ENCODE measurements around the gene IFNA21. TPM values are rescaled to one million over a fixed set of nuclear protein-coding genes. Genes with fewer than 3 reads are reported as not detected.
"Not testable (repeated sequence)": the region's sequence is repeated elsewhere in the genome, so short reads cannot be mapped to it uniquely, and the experiment has no call there.

The IFNA21 gene
- total RNA-seq, 1 donor from 2014 or later, result not detected

DNA sequence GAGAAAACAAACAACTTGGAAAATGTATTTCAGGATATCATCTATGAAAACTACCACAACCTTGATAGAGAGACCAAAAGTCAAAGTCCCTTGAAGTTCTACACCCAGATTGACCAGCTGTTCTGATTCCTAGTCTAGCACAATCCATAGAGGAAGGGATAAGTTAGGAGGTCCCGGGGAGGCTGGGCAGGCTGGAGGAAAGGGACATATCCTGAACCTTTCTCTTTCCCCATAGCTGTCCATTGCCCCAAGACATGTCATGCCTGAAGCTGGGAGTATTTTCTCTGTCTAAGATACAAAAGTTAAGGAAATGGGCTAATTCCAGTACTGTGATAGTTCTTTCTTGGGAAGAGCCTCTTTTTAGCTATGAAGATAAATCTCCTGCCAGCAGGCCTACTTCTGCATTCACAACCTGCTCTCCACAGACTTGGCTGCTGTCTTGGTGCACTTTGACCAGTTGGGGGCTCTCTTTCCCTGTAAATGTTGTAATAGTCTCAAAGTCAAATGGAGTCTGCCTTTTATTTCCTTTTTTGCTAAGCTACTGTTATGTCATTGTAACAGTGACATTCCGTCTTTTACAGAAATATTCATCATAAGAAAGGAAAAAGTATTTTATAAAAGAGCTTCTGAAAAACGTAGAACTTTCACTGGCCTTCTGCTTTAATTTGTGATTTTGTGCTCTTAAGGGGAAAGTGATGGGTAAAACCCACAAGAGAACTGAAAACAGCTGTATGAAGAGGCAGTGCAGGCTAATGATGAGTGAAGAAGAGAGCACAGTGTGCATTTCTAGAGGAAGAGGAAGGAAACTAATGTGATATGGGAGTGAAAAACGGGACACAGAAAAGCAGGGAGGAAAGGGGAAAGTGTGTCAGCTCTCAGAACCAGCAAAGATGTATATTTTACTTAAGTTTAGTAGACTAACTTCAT is 16.6 kb upstream of the IFNA21 start:
- not testable (repeated sequence) for H3K36me3 ChIP-seq (ENCODE audit: control insufficient read depth in 3 of 3, insufficient read depth in 3 of 3, low read length in 3 of 3); H3K4me3 ChIP-seq (ENCODE audit: low read length in 3 of 3); H3K9me3 ChIP-seq (ENCODE audit: control insufficient read depth in 3 of 3, low read length in 3 of 3); H3K9ac ChIP-seq (ENCODE audit: low read depth in 1 of 3, low read length in 3 of 3); H3K27me3 ChIP-seq (ENCODE audit: control insufficient read depth in 3 of 3, insufficient read depth in 3 of 3, low read length in 3 of 3); H3K4me1 ChIP-seq (ENCODE audit: control insufficient read depth in 3 of 3, insufficient read depth in 3 of 3, low read length in 3 of 3); H3K27ac ChIP-seq (ENCODE audit: low read depth, low read length)

DNA sequence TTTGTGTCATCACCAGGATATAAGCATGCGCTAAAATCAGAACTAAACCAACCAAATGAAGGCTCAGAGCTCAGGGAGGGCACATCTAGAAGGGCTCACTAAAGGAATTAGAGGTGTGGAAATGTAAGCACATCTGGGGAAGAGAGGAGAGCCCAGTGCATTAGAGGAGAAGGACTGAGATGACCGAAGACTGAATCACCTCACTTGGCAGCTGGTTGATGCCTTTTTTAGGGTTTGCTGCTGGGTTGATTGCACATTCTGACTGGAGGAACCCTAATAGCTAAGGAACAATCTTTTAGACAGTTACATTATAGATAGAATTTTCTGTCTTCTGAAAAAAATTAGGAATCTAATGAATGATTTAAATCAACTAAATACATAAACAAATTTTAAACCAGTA is 8.2 kb upstream of the IFNA21 start:
- no peaks in the 10 kb centered on the region for H3K9me3 ChIP-seq (ENCODE audit: control insufficient read depth in 3 of 3, low read length in 3 of 3)
- H3K4me3 ChIP-seq (ENCODE audit: low read length in 3 of 3), result no peak overlapping the region
- H3K4me1 ChIP-seq (ENCODE audit: control insufficient read depth in 3 of 3, insufficient read depth in 3 of 3, low read length in 3 of 3), result no peaks in the 10 kb centered on the region
- no peak overlapping the region for H3K9ac ChIP-seq (ENCODE audit: low read depth in 1 of 3, low read length in 3 of 3)
- H3K27me3 ChIP-seq (ENCODE audit: control insufficient read depth in 3 of 3, insufficient read depth in 3 of 3, low read length in 3 of 3), result no peaks in the 10 kb centered on the region
- H3K36me3 ChIP-seq (ENCODE audit: control insufficient read depth in 3 of 3, insufficient read depth in 3 of 3, low read length in 3 of 3), result no peaks in the 10 kb centered on the region
- no peak overlapping the region for H3K27ac ChIP-seq (ENCODE audit: low read depth, low read length)

DNA sequence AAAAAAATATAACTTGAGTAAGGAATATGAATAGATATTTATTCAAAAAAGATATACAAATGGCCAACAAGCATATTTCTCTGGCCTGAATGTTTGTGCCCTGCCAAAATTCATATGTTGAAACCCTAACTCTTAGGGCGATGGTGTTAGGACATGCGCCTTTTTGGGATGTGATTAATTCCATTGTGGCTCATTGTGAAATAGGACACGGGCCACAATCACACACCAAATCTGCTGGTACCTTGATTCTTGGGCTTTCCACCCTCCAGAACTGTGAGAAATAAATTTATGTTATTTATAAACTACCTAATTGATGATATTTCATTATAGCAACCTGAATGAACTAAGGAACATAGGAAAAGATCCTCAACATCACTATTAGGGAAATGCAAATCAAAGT is 5.7 kb upstream of the IFNA21 start:
- Histone ChIP-seq H3K9me3 (ENCODE audit: control insufficient read depth in 3 of 3, low read length in 3 of 3) (no peaks in the 10 kb centered on the region), H3K27ac (ENCODE audit: low read depth, low read length) (no peak overlapping the region), H3K9ac (ENCODE audit: low read depth in 1 of 3, low read length in 3 of 3) (no peak overlapping the region), H3K4me3 (ENCODE audit: low read length in 3 of 3) (no peak overlapping the region), H3K4me1 (ENCODE audit: control insufficient read depth in 3 of 3, insufficient read depth in 3 of 3, low read length in 3 of 3) (no peaks in the 10 kb centered on the region), H3K36me3 (ENCODE audit: control insufficient read depth in 3 of 3, insufficient read depth in 3 of 3, low read length in 3 of 3) (no peaks in the 10 kb centered on the region), H3K27me3 (ENCODE audit: control insufficient read depth in 3 of 3, insufficient read depth in 3 of 3, low read length in 3 of 3) (no peaks in the 10 kb centered on the region)

DNA sequence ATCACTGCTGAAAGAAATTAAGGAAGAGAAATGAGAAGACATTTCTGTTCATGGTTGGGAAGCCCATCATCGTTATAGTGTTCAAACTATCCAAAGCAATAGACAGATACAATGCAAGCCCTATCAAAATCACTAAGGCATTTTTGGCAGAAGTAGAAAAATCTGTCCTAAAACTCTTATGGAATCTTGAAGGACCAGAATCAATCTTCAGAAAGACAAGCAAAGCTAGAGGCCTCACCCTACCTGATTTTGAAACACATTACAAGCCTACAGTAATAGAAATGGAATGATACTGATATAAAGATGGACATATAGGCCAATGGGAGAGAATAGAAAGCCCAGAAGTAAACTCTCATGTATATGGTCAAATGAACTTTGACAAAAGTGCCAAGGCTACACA is 4.9 kb upstream of the IFNA21 start:
- H3K9me3 ChIP-seq (ENCODE audit: control insufficient read depth in 3 of 3, low read length in 3 of 3), result no peaks in the 10 kb centered on the region
- no peaks in the 10 kb centered on the region for H3K4me1 ChIP-seq (ENCODE audit: control insufficient read depth in 3 of 3, insufficient read depth in 3 of 3, low read length in 3 of 3)
- no peak overlapping the region for H3K27ac ChIP-seq (ENCODE audit: low read depth, low read length)
- no peak overlapping the region for H3K4me3 ChIP-seq (ENCODE audit: low read length in 3 of 3)
- H3K9ac ChIP-seq (ENCODE audit: low read depth in 1 of 3, low read length in 3 of 3), result no peak overlapping the region
- H3K36me3 ChIP-seq (ENCODE audit: control insufficient read depth in 3 of 3, insufficient read depth in 3 of 3, low read length in 3 of 3), result no peaks in the 10 kb centered on the region
- no peaks in the 10 kb centered on the region for H3K27me3 ChIP-seq (ENCODE audit: control insufficient read depth in 3 of 3, insufficient read depth in 3 of 3, low read length in 3 of 3)

DNA sequence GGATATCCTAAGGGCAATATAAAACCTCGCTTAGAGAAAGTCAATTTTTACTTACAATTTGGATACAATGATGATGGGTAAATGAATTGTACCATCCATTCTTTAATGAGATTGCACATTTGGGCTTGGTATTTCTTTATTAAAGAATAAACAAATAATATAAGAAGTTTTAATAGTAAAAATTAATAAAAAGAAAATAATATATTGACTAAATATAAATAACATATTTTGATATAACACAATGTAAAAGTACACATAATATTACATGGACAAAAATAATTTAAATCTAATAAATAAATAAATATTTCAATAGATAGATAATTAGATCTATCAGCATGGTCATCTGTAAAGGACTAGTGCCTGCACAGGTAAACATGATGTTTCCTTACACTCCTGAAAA is 944 bp downstream of the IFNA21 start:
- Histone ChIP-seq H3K27ac (ENCODE audit: low read depth, low read length) (no peak overlapping the region), H3K4me1 (ENCODE audit: control insufficient read depth in 3 of 3, insufficient read depth in 3 of 3, low read length in 3 of 3) (no peaks in the 10 kb centered on the region)

DNA sequence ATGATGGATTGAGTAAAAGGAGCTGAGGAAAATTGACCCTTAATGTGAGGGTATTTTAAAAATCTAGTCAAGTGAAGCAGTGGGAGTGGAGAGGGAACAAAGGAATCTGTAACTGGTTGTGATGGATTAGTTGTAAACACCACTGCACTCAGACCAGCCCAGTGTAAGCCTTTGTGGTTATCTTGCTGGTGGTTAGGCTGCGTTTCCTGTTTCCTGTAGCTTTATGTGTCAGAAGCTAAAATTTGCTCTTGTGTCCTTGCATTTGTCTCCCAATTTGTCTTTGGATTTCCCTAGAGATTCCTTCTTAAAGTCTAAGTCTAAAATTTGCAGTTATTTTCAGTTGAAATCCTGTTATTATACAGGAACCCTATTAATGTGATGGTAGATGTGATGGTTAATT is 6.3 kb downstream of the IFNA21 start:
- H3K4me3 ChIP-seq (ENCODE audit: low read length in 3 of 3), result no peak overlapping the region
- H3K9ac ChIP-seq (ENCODE audit: low read depth in 1 of 3, low read length in 3 of 3), result no peak overlapping the region
- no peaks in the 10 kb centered on the region for H3K36me3 ChIP-seq (ENCODE audit: control insufficient read depth in 3 of 3, insufficient read depth in 3 of 3, low read length in 3 of 3)
- no peaks in the 10 kb centered on the region for H3K9me3 ChIP-seq (ENCODE audit: control insufficient read depth in 3 of 3, low read length in 3 of 3)
- no peaks in the 10 kb centered on the region for H3K27me3 ChIP-seq (ENCODE audit: control insufficient read depth in 3 of 3, insufficient read depth in 3 of 3, low read length in 3 of 3)
- no peaks in the 10 kb centered on the region for H3K4me1 ChIP-seq (ENCODE audit: control insufficient read depth in 3 of 3, insufficient read depth in 3 of 3, low read length in 3 of 3)
- no peak overlapping the region for H3K27ac ChIP-seq (ENCODE audit: low read depth, low read length)

More for the DNA sequence above, 944 bp downstream of the IFNA21 start:
- Histone ChIP-seq H3K9me3 (ENCODE audit: control insufficient read depth in 3 of 3, low read length in 3 of 3) (no peaks in the 10 kb centered on the region), H3K27me3 (ENCODE audit: control insufficient read depth in 3 of 3, insufficient read depth in 3 of 3, low read length in 3 of 3) (no peaks in the 10 kb centered on the region), H3K9ac (ENCODE audit: low read depth in 1 of 3, low read length in 3 of 3) (no peak overlapping the region), H3K4me3 (ENCODE audit: low read length in 3 of 3) (no peak overlapping the region), H3K36me3 (ENCODE audit: control insufficient read depth in 3 of 3, insufficient read depth in 3 of 3, low read length in 3 of 3) (no peaks in the 10 kb centered on the region)

DNA sequence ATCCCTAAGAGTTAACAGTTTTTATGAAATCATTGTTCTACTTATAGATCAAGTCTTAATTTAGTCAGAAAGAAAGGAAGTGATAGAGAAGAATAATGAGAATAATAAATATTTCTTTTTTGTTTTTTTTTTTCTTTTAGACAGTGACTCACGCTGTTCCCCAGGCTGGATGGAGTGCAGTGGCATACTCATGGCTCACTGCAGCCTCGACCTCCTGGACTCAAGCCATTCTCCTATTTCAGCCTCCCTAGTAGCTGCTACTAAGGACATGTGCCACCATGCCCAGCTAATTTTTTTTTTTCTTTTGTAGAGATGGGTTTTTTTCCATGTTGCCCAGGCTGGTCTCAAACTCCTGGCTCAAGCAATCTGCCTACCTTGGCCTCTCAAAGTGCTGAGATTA is 11.0 kb downstream of the IFNA21 start:
- no peak overlapping the region for H3K27ac ChIP-seq (ENCODE audit: low read depth, low read length)
- H3K36me3 ChIP-seq (ENCODE audit: control insufficient read depth in 3 of 3, insufficient read depth in 3 of 3, low read length in 3 of 3), result no peaks in the 10 kb centered on the region
- no peaks in the 10 kb centered on the region for H3K27me3 ChIP-seq (ENCODE audit: control insufficient read depth in 3 of 3, insufficient read depth in 3 of 3, low read length in 3 of 3)
- no peaks in the 10 kb centered on the region for H3K4me1 ChIP-seq (ENCODE audit: control insufficient read depth in 3 of 3, insufficient read depth in 3 of 3, low read length in 3 of 3)
- H3K9me3 ChIP-seq (ENCODE audit: control insufficient read depth in 3 of 3, low read length in 3 of 3), result no peaks in the 10 kb centered on the region
- no peak overlapping the region for H3K9ac ChIP-seq (ENCODE audit: low read depth in 1 of 3, low read length in 3 of 3)
- H3K4me3 ChIP-seq (ENCODE audit: low read length in 3 of 3), result no peak overlapping the region

DNA sequence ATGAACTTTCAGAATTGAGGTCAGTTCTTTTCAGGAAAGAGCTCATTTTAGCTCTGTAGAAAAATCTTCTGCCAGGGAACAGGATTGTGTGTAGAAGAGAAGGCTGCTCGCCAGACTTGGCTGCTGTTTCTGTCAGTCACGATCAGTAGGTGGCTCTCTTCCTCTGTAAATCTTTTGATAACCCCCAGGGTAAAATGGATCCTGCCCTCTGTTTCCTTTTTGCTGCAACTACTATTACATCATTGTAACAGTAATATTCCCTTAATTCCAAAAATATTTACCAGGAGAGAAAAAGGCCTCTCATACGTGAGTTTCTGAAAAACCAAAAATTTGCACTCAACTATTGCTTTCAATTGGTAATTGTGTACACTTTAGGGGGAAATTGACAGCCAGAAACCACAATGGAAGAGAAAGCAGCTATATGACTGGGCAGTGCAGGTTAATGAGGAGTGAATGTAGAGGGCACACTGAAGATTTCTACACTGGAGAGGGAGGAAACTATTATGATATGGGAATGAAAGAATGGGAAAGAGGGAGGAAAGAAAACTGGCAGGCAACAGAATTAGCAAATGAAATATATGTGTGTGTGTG is 12.3 kb downstream of the IFNA21 start:
- Histone ChIP-seq H3K27me3 (ENCODE audit: control insufficient read depth in 3 of 3, insufficient read depth in 3 of 3, low read length in 3 of 3) (no peaks in the 10 kb centered on the region), H3K27ac (ENCODE audit: low read depth, low read length) (no peak overlapping the region), H3K4me1 (ENCODE audit: control insufficient read depth in 3 of 3, insufficient read depth in 3 of 3, low read length in 3 of 3) (no peaks in the 10 kb centered on the region), H3K9me3 (ENCODE audit: control insufficient read depth in 3 of 3, low read length in 3 of 3) (no peaks in the 10 kb centered on the region), H3K4me3 (ENCODE audit: low read length in 3 of 3) (no peak overlapping the region), H3K36me3 (ENCODE audit: control insufficient read depth in 3 of 3, insufficient read depth in 3 of 3, low read length in 3 of 3) (no peaks in the 10 kb centered on the region), H3K9ac (ENCODE audit: low read depth in 1 of 3, low read length in 3 of 3) (no peak overlapping the region)

DNA sequence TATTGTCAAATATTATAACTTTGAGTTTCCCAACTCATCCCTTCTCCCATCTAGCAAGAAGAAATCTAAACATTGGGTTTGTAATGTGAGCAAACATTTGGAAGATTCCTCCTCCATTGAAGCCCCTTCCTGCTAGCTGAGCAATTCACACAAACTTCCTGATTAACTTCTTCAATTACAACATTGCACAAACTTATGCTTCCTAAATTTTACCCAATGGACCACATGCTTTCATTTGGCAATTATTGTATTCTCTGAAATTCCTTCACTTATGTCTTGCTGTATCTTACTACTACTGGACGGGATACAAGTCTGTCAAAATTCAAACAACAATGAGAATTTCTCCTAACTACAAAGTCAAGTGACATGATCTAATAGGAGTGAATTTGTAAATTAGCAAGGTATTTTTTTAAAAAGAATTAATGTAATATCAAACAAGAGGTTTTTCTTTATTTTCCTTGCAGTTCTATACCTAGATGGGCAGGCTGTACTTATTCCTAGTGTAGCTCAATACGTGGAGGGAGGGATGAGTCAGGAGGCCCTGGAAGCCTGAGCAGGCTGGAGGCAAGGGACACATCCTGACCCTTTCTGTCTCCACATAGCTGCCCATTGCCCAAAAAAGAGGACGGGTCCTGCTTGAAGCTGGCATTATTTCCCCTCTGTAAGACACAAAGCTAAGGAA is 13.0 kb downstream of the IFNA21 start:
- H3K27ac ChIP-seq (ENCODE audit: low read depth, low read length), result no peak overlapping the region

DNA sequence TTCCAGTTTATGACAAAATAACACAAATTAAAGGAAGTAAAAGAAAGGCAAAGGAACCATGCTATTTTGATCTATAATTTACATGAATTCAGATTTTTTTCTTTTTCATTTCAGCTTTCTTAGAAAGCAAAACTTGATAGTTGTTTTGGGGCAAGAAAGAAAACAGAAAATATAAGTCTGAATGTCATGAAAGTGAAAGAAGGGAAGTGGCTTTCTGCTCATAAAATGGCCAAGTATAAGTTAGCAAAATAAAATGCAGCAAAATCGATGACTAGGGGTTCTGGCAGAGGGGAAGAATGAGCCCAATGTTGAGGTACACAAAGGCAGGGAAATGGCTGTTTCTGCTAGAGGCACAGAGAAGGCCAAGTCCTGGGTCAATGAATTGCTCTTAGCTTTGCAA is 21.9 kb downstream of the IFNA21 start:
- no peaks in the 10 kb centered on the region for H3K9me3 ChIP-seq (ENCODE audit: control insufficient read depth in 3 of 3, low read length in 3 of 3)
- H3K4me1 ChIP-seq (ENCODE audit: control insufficient read depth in 3 of 3, insufficient read depth in 3 of 3, low read length in 3 of 3), result no peaks in the 10 kb centered on the region
- H3K27me3 ChIP-seq (ENCODE audit: control insufficient read depth in 3 of 3, insufficient read depth in 3 of 3, low read length in 3 of 3), result no peaks in the 10 kb centered on the region
- no peak overlapping the region for H3K4me3 ChIP-seq (ENCODE audit: low read length in 3 of 3)
- H3K36me3 ChIP-seq (ENCODE audit: control insufficient read depth in 3 of 3, insufficient read depth in 3 of 3, low read length in 3 of 3), result no peaks in the 10 kb centered on the region
- no peak overlapping the region for H3K9ac ChIP-seq (ENCODE audit: low read depth in 1 of 3, low read length in 3 of 3)
- H3K27ac ChIP-seq (ENCODE audit: low read depth, low read length), result no peak overlapping the region

More for the DNA sequence above, 13.0 kb downstream of the IFNA21 start:
- H3K36me3 ChIP-seq (ENCODE audit: control insufficient read depth in 3 of 3, insufficient read depth in 3 of 3, low read length in 3 of 3), result no peaks in the 10 kb centered on the region
- no peak overlapping the region for H3K4me3 ChIP-seq (ENCODE audit: low read length in 3 of 3)
- H3K9ac ChIP-seq (ENCODE audit: low read depth in 1 of 3, low read length in 3 of 3), result no peak overlapping the region
- no peaks in the 10 kb centered on the region for H3K27me3 ChIP-seq (ENCODE audit: control insufficient read depth in 3 of 3, insufficient read depth in 3 of 3, low read length in 3 of 3)
- H3K4me1 ChIP-seq (ENCODE audit: control insufficient read depth in 3 of 3, insufficient read depth in 3 of 3, low read length in 3 of 3), result no peaks in the 10 kb centered on the region
- H3K9me3 ChIP-seq (ENCODE audit: control insufficient read depth in 3 of 3, low read length in 3 of 3), result no peaks in the 10 kb centered on the region

Measured in skeletal muscle tissue (tissue), 4 donors.